Suprapubic skin (tissue), 4 donors: ENCODE measurements around the gene PAX5.

Experiments used
- POLR2A ChIP-seq, 2 donors: fragments of 450-650 bp; IDR thresholded peaks; one replicate each; pipeline ENCODE4 v1.6.1; 2017; ENCODE audit warnings: antibody characterized with exemption in 2 of 2, mild to moderate bottlenecking in 2 of 2, moderate library complexity in 2 of 2
- POLR2AphosphoS5 ChIP-seq, 3 donors: sonication (generic); formaldehyde crosslinking; IDR thresholded peaks; one replicate each; pipeline ENCODE4 v1.6.1; 2017; ENCODE audit warnings: antibody characterized with exemption in 3 of 3
- TF ChIP-seq, protein P1 (sequence below), 2 donors: fragments of 200-600 bp in 1 of 2; fragments of 450-650 bp in 1 of 2; sonication (generic) in 1 of 2; IDR thresholded peaks; one replicate each; pipeline ENCODE4 v1.5.1; 2016 to 2019; ENCODE audit warnings: antibody characterized with exemption in 2 of 2, mild to moderate bottlenecking in 1 of 2, moderate library complexity in 1 of 2

DNA sequence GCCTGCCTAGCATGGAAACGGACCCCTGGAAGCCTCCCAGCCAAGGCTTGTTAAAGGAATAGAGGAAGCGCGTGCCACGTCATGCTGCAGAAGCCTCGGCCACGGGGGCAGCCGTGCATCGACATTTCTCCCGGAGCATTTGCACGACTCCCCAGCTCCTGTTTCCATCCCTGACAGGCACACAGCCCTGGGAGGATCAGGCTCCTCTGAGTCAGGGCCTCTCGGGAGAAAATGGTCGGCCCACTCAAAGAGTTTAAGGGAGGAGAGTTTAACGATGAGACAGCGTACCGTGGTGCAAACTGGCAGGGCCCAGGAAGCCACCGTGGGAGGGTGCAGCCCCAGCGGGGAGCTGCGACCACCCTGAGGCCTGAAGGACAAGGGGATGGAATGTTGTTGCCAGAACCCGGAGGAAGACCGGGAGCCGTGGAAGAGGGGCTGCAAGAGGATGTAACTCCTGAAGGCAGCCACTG, 213.6 kb downstream of the PAX5 start:
- TF ChIP-seq, protein P1, sequence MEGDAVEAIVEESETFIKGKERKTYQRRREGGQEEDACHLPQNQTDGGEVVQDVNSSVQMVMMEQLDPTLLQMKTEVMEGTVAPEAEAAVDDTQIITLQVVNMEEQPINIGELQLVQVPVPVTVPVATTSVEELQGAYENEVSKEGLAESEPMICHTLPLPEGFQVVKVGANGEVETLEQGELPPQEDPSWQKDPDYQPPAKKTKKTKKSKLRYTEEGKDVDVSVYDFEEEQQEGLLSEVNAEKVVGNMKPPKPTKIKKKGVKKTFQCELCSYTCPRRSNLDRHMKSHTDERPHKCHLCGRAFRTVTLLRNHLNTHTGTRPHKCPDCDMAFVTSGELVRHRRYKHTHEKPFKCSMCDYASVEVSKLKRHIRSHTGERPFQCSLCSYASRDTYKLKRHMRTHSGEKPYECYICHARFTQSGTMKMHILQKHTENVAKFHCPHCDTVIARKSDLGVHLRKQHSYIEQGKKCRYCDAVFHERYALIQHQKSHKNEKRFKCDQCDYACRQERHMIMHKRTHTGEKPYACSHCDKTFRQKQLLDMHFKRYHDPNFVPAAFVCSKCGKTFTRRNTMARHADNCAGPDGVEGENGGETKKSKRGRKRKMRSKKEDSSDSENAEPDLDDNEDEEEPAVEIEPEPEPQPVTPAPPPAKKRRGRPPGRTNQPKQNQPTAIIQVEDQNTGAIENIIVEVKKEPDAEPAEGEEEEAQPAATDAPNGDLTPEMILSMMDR (IDR thresholded peaks at IDR 0.05), result no peak
- TF ChIP-seq POLR2AphosphoS5 (IDR thresholded peaks at IDR 0.05), result no peak
- TF ChIP-seq POLR2A (IDR thresholded peaks at IDR 0.05), result no peak
